Epithelial cell of esophagus (primary cell): ENCODE results near the gene OLFML3.

ENCODE experiments used
- DNase-seq: peaks from one replicate; pipeline ENCODE4 v3.0.0; 2010; ENCODE audit warnings: low read depth
- H3K4me3 ChIP-seq: 2 replicates; pipeline ENCODE4 v1.5.1; 2011; ENCODE audit warnings: mild to moderate bottlenecking, low read length, control low read depth
- TF ChIP-seq, protein P1 (sequence below): IDR thresholded peaks from 2 replicates; pipeline ENCODE4 v1.5.1; 2011; ENCODE audit warnings: low read depth, mild to moderate bottlenecking, low read length, control low read depth, inconsistent platforms; ENCODE audit not compliant: insufficient read depth; ENCODE audit errors: missing control alignments

Gene OLFML3, protein sequence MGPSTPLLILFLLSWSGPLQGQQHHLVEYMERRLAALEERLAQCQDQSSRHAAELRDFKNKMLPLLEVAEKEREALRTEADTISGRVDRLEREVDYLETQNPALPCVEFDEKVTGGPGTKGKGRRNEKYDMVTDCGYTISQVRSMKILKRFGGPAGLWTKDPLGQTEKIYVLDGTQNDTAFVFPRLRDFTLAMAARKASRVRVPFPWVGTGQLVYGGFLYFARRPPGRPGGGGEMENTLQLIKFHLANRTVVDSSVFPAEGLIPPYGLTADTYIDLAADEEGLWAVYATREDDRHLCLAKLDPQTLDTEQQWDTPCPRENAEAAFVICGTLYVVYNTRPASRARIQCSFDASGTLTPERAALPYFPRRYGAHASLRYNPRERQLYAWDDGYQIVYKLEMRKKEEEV

DNA sequence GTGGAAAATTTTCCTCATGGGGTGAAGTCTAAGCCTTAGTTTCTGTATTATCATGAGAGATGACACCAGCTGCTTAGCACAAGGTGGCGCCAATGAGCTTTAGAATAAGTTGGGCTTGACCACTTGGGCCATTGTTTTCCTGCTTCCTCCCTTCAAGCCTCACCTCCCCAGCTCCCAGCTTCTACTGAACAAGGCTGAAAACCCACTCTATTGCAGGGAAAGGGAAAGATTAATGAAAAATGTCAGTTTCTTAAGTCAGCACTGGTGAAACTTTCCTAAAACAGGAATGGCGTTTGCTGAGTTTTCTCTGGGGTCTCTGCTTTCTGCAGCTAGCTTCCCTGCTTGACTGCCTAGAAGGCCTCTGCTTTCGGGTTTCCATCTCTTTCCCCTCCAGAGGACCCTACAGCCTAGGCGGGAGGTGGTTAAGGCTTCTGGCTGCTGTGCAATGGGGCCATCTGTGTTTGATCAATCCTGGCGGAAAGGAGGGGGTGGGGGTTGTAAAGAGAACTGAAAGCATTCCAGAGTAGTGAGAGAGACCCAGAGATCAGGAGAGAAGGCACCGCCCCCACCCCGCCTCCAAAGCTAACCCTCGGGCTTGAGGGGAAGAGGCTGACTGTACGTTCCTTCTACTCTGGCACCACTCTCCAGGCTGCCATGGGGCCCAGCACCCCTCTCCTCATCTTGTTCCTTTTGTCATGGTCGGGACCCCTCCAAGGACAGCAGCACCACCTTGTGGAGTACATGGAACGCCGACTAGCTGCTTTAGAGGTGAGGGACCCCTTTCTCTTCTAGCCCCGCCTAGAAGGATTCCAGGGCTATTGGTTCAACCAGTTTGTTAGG lies at the start of gene OLFML3:
TSS of gene OLFML3 (plus strand) at position 612 of the 840 bp plus-strand sequence. CDS start at position 655, 43 bp downstream.
- TF ChIP-seq, protein P1, sequence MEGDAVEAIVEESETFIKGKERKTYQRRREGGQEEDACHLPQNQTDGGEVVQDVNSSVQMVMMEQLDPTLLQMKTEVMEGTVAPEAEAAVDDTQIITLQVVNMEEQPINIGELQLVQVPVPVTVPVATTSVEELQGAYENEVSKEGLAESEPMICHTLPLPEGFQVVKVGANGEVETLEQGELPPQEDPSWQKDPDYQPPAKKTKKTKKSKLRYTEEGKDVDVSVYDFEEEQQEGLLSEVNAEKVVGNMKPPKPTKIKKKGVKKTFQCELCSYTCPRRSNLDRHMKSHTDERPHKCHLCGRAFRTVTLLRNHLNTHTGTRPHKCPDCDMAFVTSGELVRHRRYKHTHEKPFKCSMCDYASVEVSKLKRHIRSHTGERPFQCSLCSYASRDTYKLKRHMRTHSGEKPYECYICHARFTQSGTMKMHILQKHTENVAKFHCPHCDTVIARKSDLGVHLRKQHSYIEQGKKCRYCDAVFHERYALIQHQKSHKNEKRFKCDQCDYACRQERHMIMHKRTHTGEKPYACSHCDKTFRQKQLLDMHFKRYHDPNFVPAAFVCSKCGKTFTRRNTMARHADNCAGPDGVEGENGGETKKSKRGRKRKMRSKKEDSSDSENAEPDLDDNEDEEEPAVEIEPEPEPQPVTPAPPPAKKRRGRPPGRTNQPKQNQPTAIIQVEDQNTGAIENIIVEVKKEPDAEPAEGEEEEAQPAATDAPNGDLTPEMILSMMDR, result peak; percentile 82
- H3K4me3 ChIP-seq, result no peak within 1 kb of the TSS
- peak; percentile 89 for DNase-seq

DNA sequence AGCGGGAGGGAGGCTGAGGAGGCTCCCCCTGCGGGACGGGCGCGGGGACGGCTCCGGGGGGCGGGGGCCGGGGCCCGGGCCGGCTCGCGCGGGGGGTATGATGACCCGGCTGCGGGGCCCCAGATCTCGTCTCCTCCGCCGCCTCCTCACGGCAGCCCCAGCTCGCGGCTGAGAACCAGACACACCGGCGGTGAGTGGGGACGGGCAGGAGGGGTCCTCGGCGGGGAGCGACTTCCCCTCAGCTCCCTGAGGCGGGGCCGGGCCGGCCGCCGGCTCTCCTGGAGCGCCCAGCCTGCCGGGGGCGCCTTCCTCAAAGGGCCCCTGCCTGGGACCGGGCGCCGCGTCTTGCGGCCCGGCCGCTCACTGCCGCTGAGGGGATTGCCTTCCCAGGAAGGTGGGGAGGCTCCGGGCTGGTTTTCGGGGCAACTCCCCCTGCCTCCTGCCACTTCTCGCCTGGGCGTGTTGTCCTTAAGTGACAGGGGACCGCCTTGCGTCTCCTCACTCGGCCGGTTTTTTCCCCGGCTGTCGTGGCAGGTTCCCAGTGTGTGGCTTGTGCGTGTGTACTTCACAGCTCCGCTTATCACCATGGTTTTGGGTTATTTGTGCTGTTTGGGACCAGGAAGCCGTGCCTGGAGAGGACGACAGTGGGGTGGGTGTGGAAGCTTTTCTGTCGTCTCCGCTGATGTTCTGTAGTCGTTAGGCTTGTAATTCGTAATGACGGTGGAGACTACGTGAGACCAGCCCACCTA lies 49.4 kb upstream of the OLFML3 start:
- peak; percentile 48 for DNase-seq
- TF ChIP-seq, protein P1, result peak; percentile 5
- peak overlapping the region; percentile 97 for H3K4me3 ChIP-seq

DNA sequence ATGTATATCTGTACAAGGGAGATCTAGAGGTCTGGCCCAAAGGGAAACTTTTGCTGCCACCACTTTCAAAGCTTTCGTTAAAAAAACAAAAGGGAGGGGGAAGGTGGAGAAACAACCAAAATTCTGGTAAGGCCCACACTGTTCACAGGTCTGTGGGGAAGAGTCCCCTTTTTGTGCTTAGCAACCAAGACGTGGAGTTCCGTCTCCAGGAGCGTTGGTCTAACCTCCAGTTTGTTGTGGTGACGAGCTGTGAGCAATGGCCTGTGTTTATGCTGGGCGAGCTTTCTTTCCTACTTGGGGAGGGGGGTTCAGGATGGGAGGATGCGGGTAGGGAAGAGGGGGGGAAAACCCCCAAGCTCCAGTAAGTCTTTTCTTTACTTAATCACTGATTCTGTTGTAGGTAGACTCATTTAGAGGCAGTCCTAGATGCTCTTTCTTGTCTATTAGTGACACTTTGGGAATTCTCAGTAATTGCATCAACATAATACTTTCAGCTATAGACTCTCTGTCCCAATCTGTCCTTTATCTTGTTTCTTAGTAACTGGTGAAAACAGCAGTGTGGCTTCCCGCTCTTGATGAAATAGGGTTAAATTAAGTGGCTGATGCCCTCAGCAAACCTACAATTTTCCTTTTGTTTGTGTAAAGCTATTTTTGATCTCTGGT lies 48.6 kb upstream of the OLFML3 start:
- TF ChIP-seq, protein P1, result no peak
- H3K4me3 ChIP-seq, result peak overlapping the region; percentile 97
- DNase-seq, result peak; percentile 49

DNA sequence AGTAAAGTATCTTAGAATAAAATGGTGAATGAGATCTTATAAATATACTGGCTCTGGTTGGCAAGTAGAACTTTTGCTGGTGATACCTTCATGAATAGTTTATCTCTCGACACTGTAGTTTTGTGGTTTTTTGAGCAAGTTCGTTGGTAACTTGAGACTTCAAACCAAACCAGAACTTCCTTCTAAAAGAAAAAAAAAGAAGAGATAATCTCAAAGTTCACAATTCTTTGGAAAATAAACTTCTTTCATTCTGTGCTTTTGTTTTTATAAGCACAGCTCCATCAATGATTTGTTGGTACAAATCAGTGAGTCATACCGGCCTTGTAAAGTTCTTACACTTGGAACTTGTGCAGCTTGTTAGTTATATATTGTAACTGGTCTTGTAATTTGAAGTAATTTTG lies 47.8 kb upstream of the OLFML3 start:
- TF ChIP-seq, protein P1, result no peak
- peak overlapping the region; percentile 11 for H3K4me3 ChIP-seq
- DNase-seq, result peak; percentile 47

DNA sequence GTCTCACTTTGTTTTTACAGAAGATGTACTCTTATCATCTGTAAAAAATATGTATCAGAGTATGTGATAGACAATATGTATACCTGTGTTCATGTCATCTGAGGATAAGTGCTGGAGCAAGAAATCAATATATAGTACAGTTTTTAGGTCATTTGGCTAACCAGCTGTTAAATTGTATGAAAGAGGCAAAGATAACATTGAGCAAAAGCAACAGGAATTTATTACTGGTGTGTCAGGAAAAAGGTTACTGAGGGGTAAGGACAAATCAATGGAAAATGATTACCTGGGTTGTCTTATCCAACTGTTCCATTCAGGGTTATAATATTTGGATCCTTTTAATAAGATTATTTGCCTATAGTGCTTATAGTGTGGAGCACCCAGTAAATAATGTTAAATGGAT lies 45.3 kb upstream of the OLFML3 start:
- H3K4me3 ChIP-seq, result no peak overlapping the region
- TF ChIP-seq, protein P1, result no peak

DNA sequence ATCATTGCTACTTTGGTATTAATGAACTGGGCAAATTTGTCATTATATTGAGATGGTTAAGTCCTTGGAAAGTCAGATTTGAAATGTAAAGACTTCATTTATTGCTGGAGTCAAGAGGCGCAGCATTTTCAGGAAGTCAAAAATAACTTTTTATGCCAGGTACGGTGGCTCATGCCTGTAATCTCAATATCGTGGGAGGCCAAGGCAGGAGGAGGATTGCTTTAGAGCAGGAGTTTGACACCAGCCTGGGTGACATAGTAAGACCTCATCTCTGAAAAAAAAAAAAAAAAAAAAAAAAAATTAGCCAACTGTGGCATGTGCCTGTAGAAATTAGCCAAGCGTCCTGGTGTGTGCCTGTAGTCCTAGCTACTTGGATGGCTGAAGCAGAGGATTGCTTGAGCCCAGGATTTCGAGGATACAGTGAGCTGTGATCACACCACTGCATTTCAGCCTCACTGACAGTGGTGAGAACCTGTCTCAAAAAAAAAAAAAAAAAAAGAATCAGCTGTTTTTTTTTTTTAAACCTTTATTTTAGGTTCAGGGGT lies 44.7 kb upstream of the OLFML3 start:
- TF ChIP-seq, protein P1, result no peak
- no peak overlapping the region for H3K4me3 ChIP-seq
- no peak for DNase-seq

More for the DNA sequence above, 45.3 kb upstream of the OLFML3 start:
- DNase-seq, result no peak
